OCI-LY3 (cell line): ENCODE measurements around the gene IRAK4.

Experiments
- EZH2phosphoT487 ChIP-seq: fragments of 200-600 bp; shearing (Covaris generic); IDR thresholded peaks from 2 replicates; pipeline ENCODE4 v1.6.1; 2018; ENCODE audit warnings: antibody characterized with exemption, mixed run types, low read depth
- TF ChIP-seq, protein P1 (sequence below): fragments of 200-600, 300-600 bp; sonication (generic); IDR thresholded peaks from 2 replicates; pipeline ENCODE4 v1.5.1; 2014; ENCODE audit warnings: antibody characterized with exemption, low read length, low read depth

DNA sequence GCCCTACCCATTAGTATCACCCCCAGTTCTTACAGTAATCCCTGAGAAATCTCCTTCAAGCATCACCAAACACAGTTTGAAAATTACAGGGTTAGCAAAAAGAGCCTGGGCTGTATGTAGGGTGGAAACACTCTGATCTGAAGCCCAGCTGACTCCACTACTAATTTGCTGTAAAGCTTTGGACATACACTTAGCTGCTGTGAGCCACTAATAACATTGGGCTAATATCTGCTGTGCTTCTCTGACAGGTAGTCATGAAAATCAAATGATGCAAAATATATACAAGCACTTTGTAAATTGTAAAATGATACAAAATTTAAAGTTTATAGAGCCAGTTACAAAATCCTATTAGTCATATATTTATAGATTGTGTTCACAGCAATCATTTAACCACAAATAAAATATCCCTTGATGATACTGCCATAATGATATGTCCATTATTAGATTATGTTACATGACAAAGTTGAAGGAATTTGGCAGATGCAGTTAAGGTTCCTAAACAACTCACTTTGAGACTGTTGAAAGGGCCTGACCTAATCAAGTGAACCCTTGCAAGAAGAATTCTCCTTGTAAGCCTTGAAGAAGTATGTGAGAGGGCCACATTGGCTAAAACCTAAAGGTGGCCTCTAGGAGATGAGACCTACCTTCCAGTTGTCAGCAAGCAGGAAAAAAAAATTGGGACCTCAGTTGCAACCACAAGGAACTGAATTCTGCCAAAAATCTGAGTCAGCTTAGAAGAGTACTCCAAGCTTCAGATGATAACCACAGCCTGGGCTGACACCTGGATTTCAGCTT, 28.3 kb downstream of the IRAK4 start:
- TF ChIP-seq, protein P1, sequence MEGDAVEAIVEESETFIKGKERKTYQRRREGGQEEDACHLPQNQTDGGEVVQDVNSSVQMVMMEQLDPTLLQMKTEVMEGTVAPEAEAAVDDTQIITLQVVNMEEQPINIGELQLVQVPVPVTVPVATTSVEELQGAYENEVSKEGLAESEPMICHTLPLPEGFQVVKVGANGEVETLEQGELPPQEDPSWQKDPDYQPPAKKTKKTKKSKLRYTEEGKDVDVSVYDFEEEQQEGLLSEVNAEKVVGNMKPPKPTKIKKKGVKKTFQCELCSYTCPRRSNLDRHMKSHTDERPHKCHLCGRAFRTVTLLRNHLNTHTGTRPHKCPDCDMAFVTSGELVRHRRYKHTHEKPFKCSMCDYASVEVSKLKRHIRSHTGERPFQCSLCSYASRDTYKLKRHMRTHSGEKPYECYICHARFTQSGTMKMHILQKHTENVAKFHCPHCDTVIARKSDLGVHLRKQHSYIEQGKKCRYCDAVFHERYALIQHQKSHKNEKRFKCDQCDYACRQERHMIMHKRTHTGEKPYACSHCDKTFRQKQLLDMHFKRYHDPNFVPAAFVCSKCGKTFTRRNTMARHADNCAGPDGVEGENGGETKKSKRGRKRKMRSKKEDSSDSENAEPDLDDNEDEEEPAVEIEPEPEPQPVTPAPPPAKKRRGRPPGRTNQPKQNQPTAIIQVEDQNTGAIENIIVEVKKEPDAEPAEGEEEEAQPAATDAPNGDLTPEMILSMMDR = no peak
- no peak for TF ChIP-seq EZH2phosphoT487
